HG03108 (cell line): Measurements from ENCODE around the gene KDF1.

Experiments used
- ATAC-seq: cut with Tn5 transposase; IDR thresholded peaks from one replicate; pipeline ENCODE4 v1.9.1; 2021; ENCODE audit warnings: moderate library complexity; ENCODE audit not compliant: unreplicated experiment

KDF1 gene

GRCh38 chr1:26921540-26922430 lies 38.5 kb downstream of the KDF1 start, which contains the start of gene NUDC:
Gene NUDC (plus strand): TSS chr1:26921743. CDS start chr1:26921849, 106 bp downstream.
- peak; percentile 97 for ATAC-seq

DNA sequence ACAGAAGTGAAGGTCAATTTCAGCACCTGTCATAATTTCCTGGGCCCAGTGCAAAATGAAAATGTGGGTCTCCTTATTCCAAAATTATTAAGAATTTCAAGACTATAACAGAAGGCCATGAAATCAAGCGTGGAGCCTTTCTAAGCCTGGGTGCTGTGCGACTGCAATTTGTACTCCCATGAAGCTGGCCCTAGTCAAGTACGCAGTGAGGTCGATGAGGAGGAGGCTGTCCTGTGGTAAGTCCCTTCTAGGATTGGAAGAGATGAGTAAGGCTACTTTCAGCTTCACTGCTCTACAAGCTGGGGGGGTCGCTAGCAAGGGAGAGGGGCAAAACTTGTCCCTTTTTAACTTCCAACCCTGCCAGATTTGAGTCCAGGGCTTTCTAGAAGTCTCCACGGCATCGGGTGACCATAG lies 39.1 kb downstream of the KDF1 start:
- ATAC-seq, result peak; percentile 5

DNA sequence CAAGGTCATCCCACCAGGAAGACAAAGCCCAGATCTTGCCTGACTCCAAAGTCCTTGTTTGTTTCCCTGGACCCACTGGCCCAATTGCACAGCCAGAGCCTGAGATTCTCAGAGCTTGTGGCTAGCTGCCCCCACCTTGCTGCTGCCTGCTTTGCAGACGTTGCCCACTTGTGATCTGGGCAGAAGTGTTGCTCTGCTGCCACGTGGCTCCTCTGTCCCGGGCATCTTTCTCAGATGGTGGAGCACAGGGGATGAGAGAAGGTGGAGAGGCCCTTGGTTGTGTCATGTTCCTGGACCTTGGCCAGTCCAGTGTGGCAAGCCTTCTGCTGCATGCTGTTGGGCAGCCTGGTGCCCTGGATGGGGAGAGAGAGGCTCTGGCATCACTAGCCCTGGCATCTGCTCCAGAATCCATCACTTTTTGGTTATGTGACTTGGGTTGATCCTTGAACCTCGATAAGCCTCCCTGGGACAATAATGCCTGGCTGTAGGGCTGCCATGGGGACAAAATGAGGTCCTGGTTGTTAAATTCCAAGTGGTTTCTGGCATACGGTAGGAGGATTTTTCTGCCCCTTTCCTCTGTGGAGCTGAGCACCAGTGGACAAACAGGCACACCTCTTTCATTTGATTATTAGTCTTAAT lies 44.9 kb downstream of the KDF1 start:
- no peak for ATAC-seq

- ATAC-seq, result no peak
Measured at GRCh38 chr1:26913754-26914619, 46.3 kb downstream of the KDF1 start, which contains the start of gene NR0B2. Gene NR0B2 (minus strand): TSS chr1:26913975. CDS start chr1:26913940, 35 bp downstream.

GRCh38 chr1:26913389-26913753 lies 46.9 kb downstream of the KDF1 start:
- no peak for ATAC-seq

- ATAC-seq, result no peak
Measured at GRCh38 chr1:26912147-26912490, 48.1 kb downstream of the KDF1 start.

DNA sequence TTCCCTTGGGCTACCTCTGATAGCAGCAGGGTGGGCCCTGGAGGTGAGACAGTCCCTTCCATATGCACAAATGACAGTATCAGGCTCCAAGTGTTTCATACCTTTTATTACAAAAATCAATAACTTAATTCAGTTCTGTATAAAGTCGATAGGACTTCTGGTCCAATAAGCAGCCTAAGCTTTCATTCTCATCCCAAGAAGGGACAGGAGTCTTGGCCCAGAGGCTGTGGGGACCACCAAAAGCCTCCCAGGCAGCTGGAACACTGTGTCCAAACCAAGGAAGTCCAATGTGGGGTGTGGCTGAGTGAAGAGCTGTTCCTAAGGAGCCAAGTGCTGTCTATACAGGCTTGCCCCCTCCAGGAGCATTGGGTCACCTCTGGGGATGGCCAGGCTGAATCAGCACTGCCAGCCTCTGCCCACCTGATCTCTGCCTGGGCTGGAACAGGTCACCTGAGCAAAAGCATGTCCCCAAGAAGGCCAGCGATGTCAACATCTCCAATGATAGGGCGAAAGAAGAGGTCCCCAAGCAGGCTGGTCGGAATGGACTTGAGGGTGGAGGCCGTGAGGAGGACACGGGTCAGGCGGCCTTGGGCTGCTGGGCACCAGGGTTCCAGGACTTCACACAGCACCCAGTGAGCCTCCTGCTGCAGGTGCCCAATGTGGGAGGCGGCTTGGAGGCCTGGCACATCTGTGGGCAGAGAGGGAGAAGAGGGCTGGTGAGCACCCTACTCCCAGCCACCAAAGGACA lies 48.7 kb downstream of the KDF1 start:
- no peak for ATAC-seq

GRCh38 chr1:26910343-26911160 lies 49.7 kb downstream of the KDF1 start:
- no peak for ATAC-seq

- no peak for ATAC-seq
Measured at GRCh38 chr1:26909951-26910342, 50.3 kb downstream of the KDF1 start.

DNA sequence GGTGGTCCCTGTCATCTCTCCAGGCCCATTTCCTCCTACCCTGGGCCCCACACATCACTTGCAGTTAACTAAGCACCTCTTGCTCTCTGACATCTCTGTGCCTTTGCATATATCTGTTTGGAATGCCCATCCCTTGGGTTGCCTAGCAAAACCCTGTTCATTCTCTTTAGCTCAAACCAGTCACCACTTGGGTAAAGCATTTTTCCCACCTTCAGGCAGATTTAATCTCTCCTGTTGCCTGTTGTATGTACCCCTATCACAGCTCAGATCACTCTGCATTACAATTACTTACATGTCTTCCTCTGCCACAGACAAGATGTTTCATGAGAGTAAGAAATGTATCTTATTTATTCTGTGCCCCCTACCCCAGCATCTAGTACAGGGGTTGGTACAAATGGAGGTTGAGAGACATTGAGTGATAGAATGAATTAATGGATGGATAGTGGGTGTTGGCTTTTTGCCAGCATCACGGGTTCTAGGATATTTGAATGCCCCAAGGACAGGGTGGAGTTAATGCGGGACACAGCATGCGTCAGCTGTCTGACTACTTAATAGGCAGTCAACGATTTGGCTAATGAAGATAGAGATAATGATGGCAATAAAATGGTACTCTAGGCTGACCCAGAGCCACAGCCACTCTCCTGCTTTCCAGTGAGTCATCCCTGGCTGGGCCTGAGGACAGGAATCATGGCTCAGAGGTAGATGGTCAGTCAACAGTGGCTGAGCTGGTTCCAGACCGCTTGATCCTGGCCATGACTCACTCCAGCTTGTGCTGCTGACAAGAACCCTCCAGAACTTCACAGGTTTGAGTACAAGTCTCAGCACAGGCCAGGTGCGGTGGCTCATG lies 53.0 kb downstream of the KDF1 start:
- ATAC-seq, result no peak

- no peak for ATAC-seq
Measured at GRCh38 chr1:26900815-26901511, 59.3 kb downstream of the KDF1 start.

DNA sequence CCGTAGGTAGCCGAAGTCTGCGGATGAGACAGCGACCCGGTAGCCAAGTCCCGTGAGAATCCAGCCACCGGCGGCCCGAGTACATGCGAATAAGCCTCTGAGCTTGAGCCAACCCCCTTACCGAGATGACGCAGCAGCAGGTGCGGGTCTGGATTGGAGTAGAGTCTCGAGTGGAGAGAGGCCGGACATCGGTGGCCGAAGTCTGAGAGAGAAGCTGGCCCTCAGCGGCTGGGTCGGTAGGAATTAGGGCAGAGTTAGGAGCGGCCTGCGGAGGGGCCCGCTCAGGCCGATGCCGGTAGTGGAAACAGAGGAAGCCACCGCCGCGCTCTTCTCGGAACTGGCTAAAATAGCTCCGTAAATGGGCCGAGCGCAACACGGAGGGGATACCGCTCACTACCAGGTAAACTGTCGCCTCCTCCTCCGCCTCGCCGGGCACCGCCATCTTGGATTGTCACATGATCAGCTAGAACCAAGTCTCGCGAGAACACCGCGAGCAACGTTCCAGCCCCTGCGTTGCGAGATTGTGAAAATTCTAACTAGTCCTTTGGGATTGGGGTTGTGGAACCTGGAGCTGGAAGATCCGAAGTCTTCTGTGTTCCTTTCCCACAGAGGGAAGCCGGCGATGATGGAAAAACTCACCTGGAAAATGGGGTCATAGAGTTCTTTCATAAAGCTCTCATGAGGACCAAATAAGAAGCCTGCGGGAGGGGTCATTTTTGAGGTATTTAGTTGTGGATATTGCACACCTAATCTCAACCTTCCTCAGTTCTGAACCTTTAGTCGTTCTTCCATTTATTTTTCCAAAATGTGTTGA lies 60.1 kb downstream of the KDF1 start, which contains the start of gene GPATCH3:
GPATCH3 (minus strand) TSS at position 467 of the 814 bp plus-strand sequence; CDS start at position 442, 25 bp downstream.
- ATAC-seq, result peak; percentile 81
